Loucy (cell line): ENCODE measurements around the gene CTIF.

Experiments used
- H2AFZ ChIP-seq: fragments of 200-600 bp; sonication (generic); 2 replicates; pipeline ENCODE4 v1.6.0; 2016; ENCODE audit warnings: antibody characterized with exemption, mild to moderate bottlenecking, low read length, moderate library complexity
- H3F3A ChIP-seq: fragments of 200-600 bp; 2 replicates; pipeline ENCODE4 v1.6.0; 2016; ENCODE audit warnings: antibody characterized with exemption, low read depth, mild to moderate bottlenecking
- H3K27me3 ChIP-seq: fragments of 200-600 bp; sonication (generic); 2 replicates; pipeline ENCODE4 v1.6.1; 2014; ENCODE audit warnings: low read length, mild to moderate bottlenecking; ENCODE audit not compliant: insufficient read depth, poor library complexity, severe bottlenecking
- H3K36me3 ChIP-seq: fragments of 200-600 bp; sonication (generic); 2 replicates; pipeline ENCODE4 v1.6.1; 2016; ENCODE audit warnings: low read length; ENCODE audit not compliant: insufficient read depth
- H3K4me1 ChIP-seq: fragments of 200-600 bp; sonication (generic); 2 replicates; pipeline ENCODE4 v1.5.1; 2014; ENCODE audit warnings: low read length, mild to moderate bottlenecking; ENCODE audit not compliant: insufficient read depth, poor library complexity, severe bottlenecking
- H3K4me2 ChIP-seq: fragments of 200-600 bp; sonication (generic); 2 replicates; pipeline ENCODE4 v1.6.0; 2014; ENCODE audit warnings: antibody characterized with exemption, low read length, low read depth, mild to moderate bottlenecking; ENCODE audit not compliant: poor library complexity, severe bottlenecking
- H3K4me3 ChIP-seq: fragments of 200-600 bp; sonication (generic); 2 replicates; pipeline ENCODE4 v1.5.1; 2014; ENCODE audit warnings: low read length, mild to moderate bottlenecking, mixed read lengths; ENCODE audit not compliant: poor library complexity, severe bottlenecking
- H3K79me2 ChIP-seq: fragments of 200-600 bp; sonication (generic); 2 replicates; pipeline ENCODE4 v1.6.1; 2014; ENCODE audit warnings: low read length; ENCODE audit not compliant: insufficient read depth
- H3K9ac ChIP-seq: fragments of 200-600 bp; sonication (generic); 2 replicates; pipeline ENCODE4 v1.6.0; 2014; ENCODE audit warnings: mild to moderate bottlenecking, low read depth, low read length, moderate library complexity; ENCODE audit not compliant: poor library complexity, severe bottlenecking
- H3K9me2 ChIP-seq: fragments of 200-600 bp; sonication (generic); replicated peaks from 2 replicates; pipeline ENCODE4 v1.6.1; 2016; ENCODE audit warnings: low read depth, low read length, mixed read lengths
- H3K9me3 ChIP-seq: fragments of 200-600 bp; sonication (generic); 2 replicates; pipeline ENCODE4 v1.6.1; 2014; ENCODE audit warnings: mild to moderate bottlenecking, antibody characterized with exemption, low read length, low read depth; ENCODE audit not compliant: insufficient read depth
- H4K20me1 ChIP-seq: fragments of 200-600 bp; sonication (generic); 2 replicates; pipeline ENCODE4 v1.6.0; 2014; ENCODE audit warnings: antibody characterized with exemption, low read length, mild to moderate bottlenecking; ENCODE audit not compliant: insufficient read depth, poor library complexity, severe bottlenecking
- EZH2phosphoT487 ChIP-seq: fragments of 200-600 bp; IDR thresholded peaks from 2 replicates; pipeline ENCODE4 v1.6.1; 2018; ENCODE audit warnings: antibody characterized with exemption, mild to moderate bottlenecking, moderate library complexity, borderline replicate concordance
- TF ChIP-seq, protein P1 (sequence below): fragments of 200-600 bp; sonication (generic); conservative IDR thresholded peaks from 2 replicates; pipeline ENCODE4 v1.5.1; 2014; ENCODE audit warnings: mild to moderate bottlenecking, antibody characterized with exemption, low read length

CTIF gene

DNA sequence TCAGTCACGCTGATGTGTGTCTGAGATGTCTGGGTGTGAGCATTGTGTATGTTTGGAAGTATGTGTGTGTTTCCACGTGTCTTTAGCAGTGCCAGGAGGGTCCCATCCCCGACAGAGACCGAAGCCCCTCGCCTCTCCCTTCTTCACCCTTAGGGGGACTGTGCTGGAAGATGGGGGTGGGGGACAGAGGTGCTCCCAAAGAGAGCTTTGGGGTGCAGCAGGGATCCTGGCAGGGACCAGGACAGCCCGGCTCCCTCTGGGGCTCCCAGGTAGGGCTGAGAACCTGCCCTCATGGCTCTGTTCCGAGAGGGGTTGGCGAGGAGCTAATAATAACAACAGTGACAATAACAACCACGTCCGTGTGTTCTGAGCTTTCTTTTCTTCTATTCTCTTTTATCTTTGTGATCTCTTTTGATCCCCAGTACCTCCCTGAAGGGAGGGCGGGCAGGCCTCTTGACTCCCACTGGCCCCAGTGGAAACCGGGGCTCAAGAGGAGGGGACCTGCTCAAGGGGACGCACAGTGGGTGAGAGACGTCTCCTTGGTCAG is 354.3 kb downstream of the CTIF start:
- Histone ChIP-seq H3K79me2 (no peaks in the 10 kb centered on the region), H3K4me3 (no peak overlapping the region), H3K4me2 (no peak overlapping the region), H3F3A (no peaks in the 10 kb centered on the region), H3K9me3 (no peaks in the 10 kb centered on the region), H3K9ac (no peak overlapping the region), H3K4me1 (peaks cover 8% of the 10 kb centered on the region), H4K20me1 (no peaks in the 10 kb centered on the region), H3K9me2 (no peaks in the 10 kb centered on the region), H3K36me3 (no peaks in the 10 kb centered on the region), H3K27me3 (no peaks in the 10 kb centered on the region), H2AFZ (no peak overlapping the region)
- no peak for TF ChIP-seq EZH2phosphoT487

DNA sequence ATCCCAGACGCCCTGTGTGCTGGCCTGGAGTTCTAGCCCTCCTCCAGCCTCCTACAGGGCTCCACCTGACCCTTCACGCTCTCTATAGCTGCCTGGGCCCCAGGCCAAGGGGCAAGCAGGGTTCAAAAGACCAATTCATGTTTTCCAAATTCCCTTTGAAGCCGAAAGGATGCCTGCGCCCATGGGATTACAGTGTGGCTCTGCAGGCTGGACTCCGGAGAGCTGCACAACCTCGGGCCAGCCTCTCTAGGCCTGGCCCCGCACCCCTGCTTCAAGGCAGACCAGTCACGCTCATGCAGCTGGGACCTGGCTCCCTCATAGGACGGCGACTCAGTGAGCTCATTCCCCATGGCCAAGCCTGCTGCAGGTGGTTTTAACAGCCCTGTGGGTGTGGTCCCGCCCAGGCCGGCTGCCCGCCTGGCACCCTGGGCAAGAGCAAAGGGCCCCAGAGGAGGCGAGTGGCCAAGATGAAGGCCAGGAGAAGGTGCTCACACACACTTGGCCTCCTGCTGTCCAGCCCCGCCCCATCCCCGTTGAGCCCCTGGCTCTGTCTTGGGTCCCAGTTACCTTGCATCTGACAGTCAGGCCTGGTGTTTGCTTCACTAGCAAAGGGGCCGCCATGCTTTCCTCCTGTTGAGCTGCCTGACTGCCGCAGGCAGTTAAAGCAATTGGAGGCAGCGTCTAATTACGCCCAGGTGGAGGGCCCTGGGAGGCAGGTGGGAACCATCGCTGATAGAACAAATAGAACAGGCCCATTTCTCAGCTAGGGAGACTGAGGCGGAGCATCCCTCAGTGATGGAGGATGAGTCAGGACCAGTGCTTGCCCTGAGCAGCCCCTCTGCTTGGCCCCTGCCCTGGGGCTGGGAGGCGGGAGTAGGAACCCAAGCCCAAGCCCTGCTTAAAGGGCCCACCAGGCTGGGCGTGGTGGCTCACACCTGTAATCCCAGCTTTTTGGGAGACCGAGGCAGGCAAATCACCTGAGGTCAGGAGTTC is 355.1 kb downstream of the CTIF start:
- H3K9me3 ChIP-seq: no peaks in the 10 kb centered on the region
- no peaks in the 10 kb centered on the region for H3F3A ChIP-seq
- H3K9ac ChIP-seq: no peak overlapping the region
- no peak overlapping the region for H3K4me3 ChIP-seq
- H4K20me1 ChIP-seq: no peaks in the 10 kb centered on the region
- no peaks in the 10 kb centered on the region for H3K36me3 ChIP-seq
- no peak overlapping the region for H3K4me2 ChIP-seq
- H3K9me2 ChIP-seq: no peaks in the 10 kb centered on the region
- no peaks in the 10 kb centered on the region for H3K27me3 ChIP-seq
- peaks cover 8% of the 10 kb centered on the region for H3K4me1 ChIP-seq
- no peaks in the 10 kb centered on the region for H3K79me2 ChIP-seq
- no peak overlapping the region for H2AFZ ChIP-seq
- no peak for TF ChIP-seq EZH2phosphoT487
- TF ChIP-seq, protein P1, sequence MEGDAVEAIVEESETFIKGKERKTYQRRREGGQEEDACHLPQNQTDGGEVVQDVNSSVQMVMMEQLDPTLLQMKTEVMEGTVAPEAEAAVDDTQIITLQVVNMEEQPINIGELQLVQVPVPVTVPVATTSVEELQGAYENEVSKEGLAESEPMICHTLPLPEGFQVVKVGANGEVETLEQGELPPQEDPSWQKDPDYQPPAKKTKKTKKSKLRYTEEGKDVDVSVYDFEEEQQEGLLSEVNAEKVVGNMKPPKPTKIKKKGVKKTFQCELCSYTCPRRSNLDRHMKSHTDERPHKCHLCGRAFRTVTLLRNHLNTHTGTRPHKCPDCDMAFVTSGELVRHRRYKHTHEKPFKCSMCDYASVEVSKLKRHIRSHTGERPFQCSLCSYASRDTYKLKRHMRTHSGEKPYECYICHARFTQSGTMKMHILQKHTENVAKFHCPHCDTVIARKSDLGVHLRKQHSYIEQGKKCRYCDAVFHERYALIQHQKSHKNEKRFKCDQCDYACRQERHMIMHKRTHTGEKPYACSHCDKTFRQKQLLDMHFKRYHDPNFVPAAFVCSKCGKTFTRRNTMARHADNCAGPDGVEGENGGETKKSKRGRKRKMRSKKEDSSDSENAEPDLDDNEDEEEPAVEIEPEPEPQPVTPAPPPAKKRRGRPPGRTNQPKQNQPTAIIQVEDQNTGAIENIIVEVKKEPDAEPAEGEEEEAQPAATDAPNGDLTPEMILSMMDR: no peak

DNA sequence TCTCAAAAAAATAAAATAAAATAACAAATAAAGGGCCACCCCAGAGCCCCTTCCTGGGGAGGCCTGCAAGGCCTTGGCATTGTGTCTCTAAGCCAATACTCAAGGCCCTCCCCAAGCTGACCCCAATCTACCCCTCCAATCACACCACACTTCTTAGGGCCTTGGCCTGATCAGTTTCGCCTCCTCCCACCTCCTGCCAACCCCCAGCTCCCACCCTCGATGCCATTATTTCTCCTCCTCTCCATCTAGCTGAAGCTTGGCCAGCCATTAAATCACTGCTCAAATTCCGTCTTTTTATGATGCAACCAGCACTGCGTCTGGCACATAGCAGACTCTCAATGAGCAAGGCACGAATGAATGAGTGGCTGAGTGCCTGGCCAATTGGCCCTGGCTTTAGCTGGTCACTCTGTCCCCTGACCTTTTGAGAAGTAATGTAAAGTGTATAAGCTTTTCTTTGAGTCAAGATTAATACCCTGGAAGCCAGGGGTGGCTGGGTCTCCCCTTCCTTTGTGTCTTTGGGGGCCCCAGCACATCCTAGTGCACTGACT is 356.0 kb downstream of the CTIF start:
- Histone ChIP-seq H3F3A (no peaks in the 10 kb centered on the region), H3K79me2 (no peaks in the 10 kb centered on the region), H3K9me3 (no peaks in the 10 kb centered on the region), H3K4me2 (no peak overlapping the region), H3K27me3 (no peaks in the 10 kb centered on the region), H3K4me3 (no peak overlapping the region), H3K9ac (no peak overlapping the region), H2AFZ (no peak overlapping the region), H3K9me2 (no peaks in the 10 kb centered on the region), H4K20me1 (no peaks in the 10 kb centered on the region), H3K36me3 (no peaks in the 10 kb centered on the region), H3K4me1 (peaks cover 8% of the 10 kb centered on the region)
- no peak for TF ChIP-seq EZH2phosphoT487

DNA sequence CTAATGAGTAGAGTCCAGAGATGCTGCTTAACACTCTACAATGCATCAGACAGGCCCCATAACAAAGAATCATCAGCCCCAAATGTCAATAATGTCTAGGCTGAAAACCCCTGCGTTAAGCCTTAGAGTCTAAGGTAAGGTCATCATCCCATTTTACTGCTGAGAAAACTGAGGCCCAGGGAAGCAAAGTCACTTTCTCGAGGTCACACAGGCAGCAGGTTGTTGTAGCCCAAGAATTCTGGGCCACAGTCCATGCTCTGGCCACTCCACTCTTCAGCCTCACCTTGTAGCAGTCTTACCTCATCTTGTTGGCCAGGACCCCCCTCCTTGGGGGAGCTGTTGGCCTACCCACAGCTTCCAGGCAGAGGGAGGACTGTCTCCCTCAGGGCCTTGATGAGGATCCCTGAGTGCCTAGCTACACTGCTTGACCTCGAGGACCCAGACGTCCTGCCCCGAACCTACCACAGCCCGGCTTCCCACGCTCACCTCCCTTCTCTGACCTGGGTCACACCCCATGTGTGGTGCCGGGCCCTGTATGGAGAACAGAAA is 357.6 kb downstream of the CTIF start:
- Histone ChIP-seq H3K9me2 (no peaks in the 10 kb centered on the region), H2AFZ (peak overlapping the region; percentile 60; the same call in 1 of the 2 replicates), H3K27me3 (no peaks in the 10 kb centered on the region), H4K20me1 (no peaks in the 10 kb centered on the region), H3K9ac (no peak overlapping the region), H3F3A (no peaks in the 10 kb centered on the region), H3K4me3 (no peak overlapping the region), H3K36me3 (no peaks in the 10 kb centered on the region), H3K4me2 (no peak overlapping the region), H3K9me3 (no peaks in the 10 kb centered on the region), H3K79me2 (no peaks in the 10 kb centered on the region), H3K4me1 (peaks cover 8% of the 10 kb centered on the region)
- TF ChIP-seq, protein P1: no peak
- TF ChIP-seq EZH2phosphoT487: no peak
